Measurements from ENCODE around the gene PBLD. TPM values are rescaled to one million over a fixed set of nuclear protein-coding genes. Genes with fewer than 3 reads are reported as not detected.
"Not testable (repeated sequence)": the region's sequence is repeated elsewhere in the genome, so short reads cannot be mapped to it uniquely, and the experiment has no call there.

The PBLD gene
- total RNA-seq, 1 donor from 2014 or later: 6.9 TPM

- no peak for TF ChIP-seq CTCF (conservative IDR thresholded peaks at IDR 0.05)
These were observed 44.0 kb downstream of the PBLD start for GRCh38 chr10:68288717-68289116.

GRCh38 chr10:68284062-68285001, 48.4 kb downstream of the PBLD start:
- Mint-ChIP-seq H3K9me3 (no peaks in the 10 kb centered on the region), H3K4me1 (ENCODE audit: unreplicated experiment) (peaks cover 15% of the 10 kb centered on the region), H3K4me3 (no peak overlapping the region), H3K27me3 (no peaks in the 10 kb centered on the region), H3K27ac (no peak overlapping the region), H3K36me3 (peaks cover 4% of the 10 kb centered on the region)
- no peak for TF ChIP-seq CTCF (conservative IDR thresholded peaks at IDR 0.05)
- no peak for DNase-seq (ENCODE audit: extremely low spot score, unreplicated experiment)

More at GRCh38 chr10:68288717-68289116, 44.0 kb downstream of the PBLD start:
- H3K27me3 Mint-ChIP-seq: no peaks in the 10 kb centered on the region
- no peak for DNase-seq (ENCODE audit: extremely low spot score, unreplicated experiment)
- H3K4me1 Mint-ChIP-seq (ENCODE audit: unreplicated experiment): peaks cover 15% of the 10 kb centered on the region
- no peak overlapping the region for H3K27ac Mint-ChIP-seq
- H3K9me3 Mint-ChIP-seq: no peaks in the 10 kb centered on the region
- peaks cover 4% of the 10 kb centered on the region for H3K36me3 Mint-ChIP-seq
- H3K4me3 Mint-ChIP-seq: no peak overlapping the region

GRCh38 chr10:68280758-68281157, 52.0 kb downstream of the PBLD start:
- H3K27me3 Mint-ChIP-seq: no peaks in the 10 kb centered on the region
- H3K36me3 Mint-ChIP-seq: peaks cover 4% of the 10 kb centered on the region
- H3K4me3 Mint-ChIP-seq: no peak overlapping the region
- peaks cover 15% of the 10 kb centered on the region for H3K4me1 Mint-ChIP-seq (ENCODE audit: unreplicated experiment)
- TF ChIP-seq CTCF (conservative IDR thresholded peaks at IDR 0.05): no peak
- H3K27ac Mint-ChIP-seq: no peak overlapping the region
- no peak for DNase-seq (ENCODE audit: extremely low spot score, unreplicated experiment)
- peaks cover 5% of the 10 kb centered on the region for H3K9me3 Mint-ChIP-seq

- H3K4me3 Mint-ChIP-seq; H3K4me1 Mint-ChIP-seq (ENCODE audit: unreplicated experiment); H3K9me3 Mint-ChIP-seq; DNase-seq (ENCODE audit: extremely low spot score, unreplicated experiment); H3K27ac Mint-ChIP-seq; H3K27me3 Mint-ChIP-seq; H3K36me3 Mint-ChIP-seq: not testable (repeated sequence)
These were observed 53.6 kb downstream of the PBLD start for GRCh38 chr10:68278906-68279753.

GRCh38 chr10:68277814-68278213, 54.9 kb downstream of the PBLD start:
- not testable (repeated sequence) for H3K36me3 Mint-ChIP-seq, H3K4me3 Mint-ChIP-seq, H3K27me3 Mint-ChIP-seq

GRCh38 chr10:68276224-68276623, 56.5 kb downstream of the PBLD start:
- Mint-ChIP-seq H3K27me3 (no peaks in the 10 kb centered on the region), H3K4me3 (no peak overlapping the region), H3K36me3 (peaks cover 4% of the 10 kb centered on the region), H3K27ac (no peak overlapping the region), H3K9me3 (peaks cover 5% of the 10 kb centered on the region), H3K4me1 (ENCODE audit: unreplicated experiment) (peaks cover 6% of the 10 kb centered on the region)
- TF ChIP-seq CTCF (conservative IDR thresholded peaks at IDR 0.05): no peak
- DNase-seq (ENCODE audit: extremely low spot score, unreplicated experiment): no peak

More at GRCh38 chr10:68277814-68278213, 54.9 kb downstream of the PBLD start:
- not testable (repeated sequence) for DNase-seq (ENCODE audit: extremely low spot score, unreplicated experiment); H3K9me3 Mint-ChIP-seq; H3K27ac Mint-ChIP-seq; H3K4me1 Mint-ChIP-seq (ENCODE audit: unreplicated experiment)

Measured in type B pancreatic cell (in vitro differentiated cells).